Osteocyte (in vitro differentiated cells): Measurements from ENCODE around the gene TSPAN8. TPM values are rescaled to one million over a fixed set of nuclear protein-coding genes. Genes with fewer than 3 reads are reported as not detected.

ENCODE experiments used
- DNase-seq: peaks from one replicate; pipeline ENCODE4 v3.0.0; 2021; ENCODE audit warnings: mixed read lengths; ENCODE audit not compliant: unreplicated experiment; ENCODE audit errors: extremely low spot score
- H3K27ac Mint-ChIP-seq: one replicate; pipeline ENCODE4 v1.8.0; 2021; ENCODE audit warnings: mild to moderate bottlenecking, mixed read lengths; ENCODE audit not compliant: unreplicated experiment
- H3K27me3 Mint-ChIP-seq: one replicate; pipeline ENCODE4 v1.8.0; 2021; ENCODE audit warnings: mixed read lengths; ENCODE audit not compliant: unreplicated experiment
- H3K36me3 Mint-ChIP-seq: one replicate; pipeline ENCODE4 v1.8.0; 2021; ENCODE audit warnings: mixed read lengths; ENCODE audit not compliant: unreplicated experiment
- H3K4me1 Mint-ChIP-seq: one replicate; pipeline ENCODE4 v1.8.0; 2021; ENCODE audit warnings: mixed read lengths; ENCODE audit not compliant: unreplicated experiment
- H3K4me3 Mint-ChIP-seq: one replicate; pipeline ENCODE4 v1.8.0; 2021; ENCODE audit warnings: mild to moderate bottlenecking, moderate library complexity, mixed read lengths; ENCODE audit not compliant: unreplicated experiment
- H3K9me3 Mint-ChIP-seq: one replicate; pipeline ENCODE4 v1.8.0; 2021; ENCODE audit warnings: mixed read lengths; ENCODE audit not compliant: unreplicated experiment
- total RNA-seq: library from RNA; stranded (reverse); gene quantifications from 2 replicates; pipeline ENCODE4 v1.2.1, GENCODE V29; 2021
- TF ChIP-seq, protein P1 (sequence below): fragments of 200-600 bp; sonication (generic); IDR thresholded peaks from 2 replicates; pipeline ENCODE4 v1.5.0; 2021; ENCODE audit warnings: antibody characterized with exemption, mild to moderate bottlenecking, moderate library complexity

The TSPAN8 gene
- total RNA-seq, 1 donor from 2014 or later = 0.38 TPM

GRCh38 chr12:71138011-71138410 lies 19.8 kb downstream of the TSPAN8 start:
- no peak for DNase-seq
- no peak overlapping the region for H3K27ac Mint-ChIP-seq
- no peaks in the 10 kb centered on the region for H3K36me3 Mint-ChIP-seq
- peaks cover 4% of the 10 kb centered on the region for H3K27me3 Mint-ChIP-seq
- no peaks in the 10 kb centered on the region for H3K4me1 Mint-ChIP-seq
- no peaks in the 10 kb centered on the region for H3K9me3 Mint-ChIP-seq
- TF ChIP-seq, protein P1, sequence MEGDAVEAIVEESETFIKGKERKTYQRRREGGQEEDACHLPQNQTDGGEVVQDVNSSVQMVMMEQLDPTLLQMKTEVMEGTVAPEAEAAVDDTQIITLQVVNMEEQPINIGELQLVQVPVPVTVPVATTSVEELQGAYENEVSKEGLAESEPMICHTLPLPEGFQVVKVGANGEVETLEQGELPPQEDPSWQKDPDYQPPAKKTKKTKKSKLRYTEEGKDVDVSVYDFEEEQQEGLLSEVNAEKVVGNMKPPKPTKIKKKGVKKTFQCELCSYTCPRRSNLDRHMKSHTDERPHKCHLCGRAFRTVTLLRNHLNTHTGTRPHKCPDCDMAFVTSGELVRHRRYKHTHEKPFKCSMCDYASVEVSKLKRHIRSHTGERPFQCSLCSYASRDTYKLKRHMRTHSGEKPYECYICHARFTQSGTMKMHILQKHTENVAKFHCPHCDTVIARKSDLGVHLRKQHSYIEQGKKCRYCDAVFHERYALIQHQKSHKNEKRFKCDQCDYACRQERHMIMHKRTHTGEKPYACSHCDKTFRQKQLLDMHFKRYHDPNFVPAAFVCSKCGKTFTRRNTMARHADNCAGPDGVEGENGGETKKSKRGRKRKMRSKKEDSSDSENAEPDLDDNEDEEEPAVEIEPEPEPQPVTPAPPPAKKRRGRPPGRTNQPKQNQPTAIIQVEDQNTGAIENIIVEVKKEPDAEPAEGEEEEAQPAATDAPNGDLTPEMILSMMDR = no peak
- H3K4me3 Mint-ChIP-seq = no peak overlapping the region

- H3K27me3 Mint-ChIP-seq = peaks cover 4% of the 10 kb centered on the region
- H3K4me1 Mint-ChIP-seq = no peaks in the 10 kb centered on the region
- no peaks in the 10 kb centered on the region for H3K9me3 Mint-ChIP-seq
- H3K36me3 Mint-ChIP-seq = no peaks in the 10 kb centered on the region
- no peak overlapping the region for H3K4me3 Mint-ChIP-seq
- DNase-seq = no peak
- TF ChIP-seq, protein P1 = no peak
- no peak overlapping the region for H3K27ac Mint-ChIP-seq
Observed at GRCh38 chr12:71135812-71136176, 22.0 kb downstream of the TSPAN8 start.

- Mint-ChIP-seq H3K27ac (no peak overlapping the region), H3K36me3 (no peaks in the 10 kb centered on the region), H3K4me1 (no peaks in the 10 kb centered on the region), H3K9me3 (no peaks in the 10 kb centered on the region), H3K27me3 (peaks cover 4% of the 10 kb centered on the region), H3K4me3 (no peak overlapping the region)
- TF ChIP-seq, protein P1 = no peak
- no peak for DNase-seq
Observed at GRCh38 chr12:71135077-71135811, 22.6 kb downstream of the TSPAN8 start.

- Mint-ChIP-seq H3K4me3 (no peak overlapping the region), H3K9me3 (no peaks in the 10 kb centered on the region), H3K27me3 (peaks cover 4% of the 10 kb centered on the region), H3K4me1 (no peaks in the 10 kb centered on the region), H3K27ac (no peak overlapping the region), H3K36me3 (no peaks in the 10 kb centered on the region)
- TF ChIP-seq, protein P1 = no peak
- DNase-seq = no peak
Observed at GRCh38 chr12:71134405-71134804, 23.4 kb downstream of the TSPAN8 start.

GRCh38 chr12:71130521-71131069 lies 27.2 kb downstream of the TSPAN8 start:
- Mint-ChIP-seq H3K36me3 (no peaks in the 10 kb centered on the region), H3K9me3 (no peaks in the 10 kb centered on the region), H3K4me3 (no peak overlapping the region), H3K4me1 (peaks cover 4% of the 10 kb centered on the region), H3K27ac (no peak overlapping the region), H3K27me3 (peaks cover 1% of the 10 kb centered on the region)
- TF ChIP-seq, protein P1 = no peak
- no peak for DNase-seq
